ENCODE measurements around the gene TSTD1. TPM values are rescaled to one million over a fixed set of nuclear protein-coding genes. Genes with fewer than 3 reads are reported as not detected.
"Not testable (repeated sequence)": the region's sequence is repeated elsewhere in the genome, so short reads cannot be mapped to it uniquely, and the experiment has no call there.

The TSTD1 gene
- total RNA-seq, 2 donors from 2014 or later: 21.6 to 23.5 TPM

- no peak for ATAC-seq
- no peak for DNase-seq
- intact Hi-C loops (cut with DNase I): no loop called here
Observed at GRCh38 chr1:161017756-161018630, 20.8 kb downstream of the TSTD1 start.

DNA sequence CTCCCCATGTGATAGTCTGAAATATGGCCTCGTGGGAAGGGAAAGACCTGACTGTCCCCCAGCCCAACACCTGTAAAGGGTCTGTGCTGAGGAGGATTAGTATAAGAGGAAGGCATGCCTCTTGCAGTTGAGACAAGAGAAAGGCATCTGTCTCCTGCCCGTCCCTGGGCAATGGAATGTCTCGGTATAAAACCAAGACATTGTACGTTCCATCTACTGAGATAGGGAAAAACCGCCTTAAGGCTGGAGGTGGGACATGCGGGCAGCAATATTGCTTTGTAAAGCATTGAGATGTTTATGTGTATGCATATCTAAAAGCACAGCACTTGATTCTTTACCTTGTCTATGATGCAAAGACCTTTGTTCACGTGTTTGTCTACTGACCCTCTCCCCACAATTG is 21.6 kb downstream of the TSTD1 start:
- ATAC-seq; intact Hi-C loops (cut with DNase I): not testable (repeated sequence)

GRCh38 chr1:161016683-161017082 is 22.1 kb downstream of the TSTD1 start:
- ATAC-seq; intact Hi-C loops (cut with DNase I): not testable (repeated sequence)

More for the DNA sequence above, 21.6 kb downstream of the TSTD1 start:
- not testable (repeated sequence) for DNase-seq

GRCh38 chr1:161013488-161014230 is 25.1 kb downstream of the TSTD1 start:
- DNase-seq (peak; percentile 91), ATAC-seq (peak; percentile 94 to 97)
- intact Hi-C loops (cut with DNase I): no loop called here

More at GRCh38 chr1:161016683-161017082, 22.1 kb downstream of the TSTD1 start:
- not testable (repeated sequence) for DNase-seq

DNA sequence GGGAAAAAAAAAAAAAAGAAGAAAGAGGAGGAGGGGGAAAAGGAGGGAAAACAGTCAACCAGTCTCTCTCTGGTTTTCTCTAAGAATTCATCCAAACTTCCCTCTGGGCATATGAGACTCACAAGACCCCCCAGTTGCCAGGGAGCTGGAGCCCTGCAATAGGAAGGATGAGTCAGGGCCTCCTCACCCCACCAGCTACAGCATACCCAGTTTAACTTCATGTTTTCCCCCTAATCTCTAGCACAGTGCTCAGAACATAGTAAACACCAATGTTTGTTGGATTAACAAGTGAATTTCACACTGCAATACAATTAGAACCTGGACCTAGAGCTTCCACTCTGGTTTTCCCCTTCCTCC is 25.7 kb downstream of the TSTD1 start:
- intact Hi-C loops (cut with DNase I): no loop called here
- ATAC-seq (peak in 1 of 2 donors; percentile 49), DNase-seq (no peak)

GRCh38 chr1:161012420-161012819 is 26.3 kb downstream of the TSTD1 start:
- ATAC-seq (no peak), DNase-seq (no peak)
- intact Hi-C loops (cut with DNase I): no loop called here

DNA sequence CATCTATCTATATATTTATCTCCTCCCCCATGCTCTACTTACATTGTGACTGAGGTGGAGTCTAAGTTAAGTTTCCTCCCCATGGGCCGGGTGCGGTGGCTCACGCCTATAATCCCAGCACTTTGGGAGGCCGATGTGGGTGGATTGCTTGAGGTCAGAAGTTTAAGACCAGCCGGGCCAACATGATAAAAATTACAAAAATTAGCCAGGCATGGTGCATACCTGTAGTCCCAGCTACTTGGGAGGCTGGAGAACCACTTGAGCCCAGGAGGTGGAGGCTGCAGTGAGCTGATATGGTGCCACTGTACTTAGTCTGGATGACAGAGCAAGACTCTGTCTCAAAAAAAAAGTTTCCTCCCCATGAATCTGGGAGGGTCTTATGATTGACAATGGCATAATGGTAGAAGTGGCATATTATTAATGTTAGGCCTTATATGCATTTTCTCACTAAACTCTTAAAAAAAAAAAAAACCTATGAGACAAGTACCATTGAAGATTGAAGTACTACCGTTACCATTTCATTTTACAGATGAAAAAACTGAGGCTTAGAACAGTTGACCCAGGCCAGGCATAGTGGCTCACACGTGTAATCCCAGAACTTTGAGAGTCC is 29.1 kb downstream of the TSTD1 start:
- intact Hi-C loops (cut with DNase I): no loop called here
- ATAC-seq (no peak), DNase-seq (no peak)

DNA sequence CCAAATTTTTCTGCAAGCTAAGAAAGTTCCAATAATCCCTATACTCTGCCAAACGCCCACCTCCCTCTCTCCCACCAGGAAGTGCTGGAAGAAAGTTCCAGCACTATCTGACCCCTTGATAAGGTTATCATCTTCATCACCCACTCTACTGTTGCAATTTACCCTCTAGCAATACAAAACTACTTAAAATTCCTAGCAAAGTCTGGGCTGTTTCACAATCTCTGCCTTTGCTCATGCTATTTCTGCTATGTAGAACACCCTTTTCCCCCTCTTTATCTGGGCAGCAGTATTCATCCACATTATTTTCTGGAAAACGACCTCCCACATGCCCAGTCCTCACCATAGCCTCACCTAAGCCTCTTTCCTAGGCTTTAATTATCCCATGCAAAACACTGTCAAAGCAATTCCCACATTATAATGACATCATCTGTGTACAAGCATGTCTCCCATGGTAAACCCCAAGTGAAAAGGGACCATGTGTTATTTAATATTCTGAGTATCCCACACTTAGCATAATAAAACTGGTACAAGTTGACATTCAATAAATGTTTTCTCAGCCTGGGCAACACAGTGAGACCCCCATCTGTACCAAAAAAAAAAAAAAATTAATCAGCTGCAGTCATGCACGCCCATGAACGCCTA is 29.8 kb downstream of the TSTD1 start:
- intact Hi-C loops (cut with DNase I): no loop called here
- no peak for DNase-seq
- ATAC-seq: no peak

- intact Hi-C loops (cut with DNase I): no loop called here
- DNase-seq (no peak), ATAC-seq (no peak)
Observed at GRCh38 chr1:161007369-161007768, 31.4 kb downstream of the TSTD1 start.

- intact Hi-C loops (cut with DNase I): no loop called here
- no peak for ATAC-seq
Observed at GRCh38 chr1:161006563-161006962, 32.2 kb downstream of the TSTD1 start.

GRCh38 chr1:161001525-161001924 is 37.2 kb downstream of the TSTD1 start:
- intact Hi-C loops (cut with DNase I): no loop called here
- ATAC-seq: no peak
- peak; percentile 39 for DNase-seq

More at GRCh38 chr1:161006563-161006962, 32.2 kb downstream of the TSTD1 start:
- no peak for DNase-seq

GRCh38 chr1:161000736-161001480 is 37.9 kb downstream of the TSTD1 start:
- DNase-seq (no peak), ATAC-seq (no peak)
- intact Hi-C loops (cut with DNase I): no loop called here

- intact Hi-C loops (cut with DNase I): loop anchor here (5.0 to 10.0 kb wide), 2 partner anchors 45 to 98 kb away; partner anchors contain the start of genes KLHDC9 (in 1 of the 2) and USF1 (in 1 of the 2)
- ATAC-seq: no peak
Observed at GRCh38 chr1:160999376-160999775, 39.4 kb downstream of the TSTD1 start.

DNA sequence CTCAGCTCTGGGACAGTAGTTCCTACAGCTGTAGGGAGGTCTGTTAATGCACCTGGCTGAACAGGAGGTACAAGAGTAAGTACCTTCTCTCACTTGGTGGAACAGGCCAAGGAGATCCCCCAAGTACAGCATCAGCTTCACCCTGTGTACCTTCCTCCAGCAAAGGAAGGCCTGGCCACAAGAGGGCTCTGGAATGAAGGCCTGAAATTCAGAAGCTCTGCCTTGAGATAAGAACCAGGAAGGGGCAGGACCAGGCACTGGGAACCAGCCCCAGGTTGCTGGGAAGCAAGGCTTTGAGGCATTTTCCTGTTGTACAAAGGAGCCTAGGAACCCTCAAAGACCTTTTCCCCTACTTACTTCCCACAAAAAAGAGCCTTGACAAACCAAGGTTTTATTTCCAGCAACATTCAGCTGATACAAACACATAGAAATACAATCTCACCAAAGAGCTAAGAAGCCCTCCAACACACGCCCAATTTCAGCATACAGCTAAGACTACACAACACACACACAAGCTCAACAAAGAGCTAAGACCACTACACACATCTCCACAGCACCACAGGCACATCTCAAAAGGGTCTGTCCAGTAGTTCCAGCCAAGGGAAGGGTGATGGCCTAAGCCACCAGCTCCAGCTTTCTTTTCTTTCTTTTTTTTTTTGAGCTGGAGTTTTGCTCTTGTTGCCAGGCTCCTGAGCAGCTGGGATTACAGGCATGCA is 41.3 kb downstream of the TSTD1 start:
- ATAC-seq: peak; percentile 91 to 92
- intact Hi-C loops (cut with DNase I): loop anchor here (5.0 to 10.0 kb wide), 2 partner anchors 47 to 100 kb away; partner anchors contain the start of genes KLHDC9 (in 1 of the 2) and USF1 (in 1 of the 2)
- DNase-seq: peak; percentile 83

More at GRCh38 chr1:160999376-160999775, 39.4 kb downstream of the TSTD1 start:
- DNase-seq: no peak

- DNase-seq: no peak
- ATAC-seq: no peak
- intact Hi-C loops (cut with DNase I): loop anchor here (5.0 to 10.0 kb wide), 2 partner anchors 49 to 101 kb away; partner anchors contain the start of genes KLHDC9 (in 1 of the 2) and USF1 (in 1 of the 2)
Observed at GRCh38 chr1:160996178-160996577, 42.6 kb downstream of the TSTD1 start.

GRCh38 chr1:160993544-160994193 is 45.1 kb downstream of the TSTD1 start:
- ATAC-seq (peak in 1 of 2 donors; percentile 42), DNase-seq (no peak)
- intact Hi-C loops (cut with DNase I): loop anchor here in 1 of 2 donors (2.0 to 10.0 kb wide), 2 partner anchors 51 to 103 kb away; partner anchors contain the start of gene USF1

- not testable (repeated sequence) for ATAC-seq, DNase-seq
- intact Hi-C loops (cut with DNase I): loop anchor here in 1 of 2 donors (2.0 to 10.0 kb wide), 2 partner anchors 53 to 105 kb away; partner anchors contain the start of gene USF1
Observed at GRCh38 chr1:160992036-160992435, 46.7 kb downstream of the TSTD1 start.

Data from left cardiac atrium (tissue), 4 donors.